Muscle layer of duodenum (tissue), 2 donors: Measurements from ENCODE around the gene TLCD5.

Experiments used
- H3K27ac ChIP-seq: one replicate; pipeline ENCODE4 v1.7.0; 2013; ENCODE audit warnings: mild to moderate bottlenecking, low read length
- H3K27me3 ChIP-seq: one replicate; pipeline ENCODE4 v1.7.0; 2013; ENCODE audit warnings: low read depth, mild to moderate bottlenecking, control low read depth, low read length
- H3K36me3 ChIP-seq, 2 donors: one replicate each; pipeline ENCODE4 v1.7.0; 2013; ENCODE audit warnings: low read length in 2 of 2, control low read depth in 1 of 2, mild to moderate bottlenecking in 1 of 2; ENCODE audit not compliant: insufficient read depth in 2 of 2, control insufficient read depth in 1 of 2
- H3K4me1 ChIP-seq, 2 donors: one replicate each; pipeline ENCODE4 v1.7.0; 2013; ENCODE audit warnings: low read length in 2 of 2, mild to moderate bottlenecking in 2 of 2, control low read depth in 1 of 2, moderate library complexity in 1 of 2; ENCODE audit not compliant: insufficient read depth in 2 of 2, control insufficient read depth in 1 of 2
- H3K4me3 ChIP-seq, 2 donors: one replicate each; pipeline ENCODE4 v1.7.0; 2013; ENCODE audit warnings: low read length in 2 of 2, low read depth in 1 of 2, mild to moderate bottlenecking in 1 of 2
- H3K9me3 ChIP-seq, 2 donors: one replicate each; pipeline ENCODE4 v1.7.0; 2013; ENCODE audit warnings: low read length in 2 of 2, control low read depth in 1 of 2, mild to moderate bottlenecking in 1 of 2; ENCODE audit not compliant: control insufficient read depth in 1 of 2
- donor health status: healthy.

TLCD5 gene

GRCh38 chr11:120358729-120359128 lies 33.6 kb downstream of the TLCD5 start:
- Histone ChIP-seq H3K4me3 (no peak overlapping the region), H3K9me3 (no peaks in the 10 kb centered on the region), H3K4me1 (peaks cover 4 to 22% of the 10 kb centered on the region in 2 donors), H3K27ac (no peak overlapping the region), H3K27me3 (no peaks in the 10 kb centered on the region), H3K36me3 (no peaks in the 10 kb centered on the region)

GRCh38 chr11:120363436-120363835 lies 38.3 kb downstream of the TLCD5 start:
- no peaks in the 10 kb centered on the region for H3K27me3 ChIP-seq
- H3K27ac ChIP-seq, result no peak overlapping the region
- H3K9me3 ChIP-seq, result no peaks in the 10 kb centered on the region
- H3K4me1 ChIP-seq, result peaks cover 0 to 18% of the 10 kb centered on the region in 2 donors
- H3K36me3 ChIP-seq, result no peaks in the 10 kb centered on the region
- no peak overlapping the region for H3K4me3 ChIP-seq

- H3K36me3 ChIP-seq, result no peaks in the 10 kb centered on the region
Observed at GRCh38 chr11:120365512-120365911, 40.4 kb downstream of the TLCD5 start.

GRCh38 chr11:120372296-120372695 lies 47.2 kb downstream of the TLCD5 start:
- Histone ChIP-seq H3K4me3 (no peak overlapping the region), H3K27ac (no peak overlapping the region), H3K9me3 (no peaks in the 10 kb centered on the region), H3K36me3 (no peaks in the 10 kb centered on the region), H3K4me1 (peaks cover 0 to 20% of the 10 kb centered on the region in 2 donors), H3K27me3 (no peaks in the 10 kb centered on the region)

More at GRCh38 chr11:120365512-120365911, 40.4 kb downstream of the TLCD5 start:
- H3K27ac ChIP-seq, result no peak overlapping the region
- H3K4me1 ChIP-seq, result peaks cover 0 to 18% of the 10 kb centered on the region in 2 donors
- no peaks in the 10 kb centered on the region for H3K9me3 ChIP-seq
- no peak overlapping the region for H3K4me3 ChIP-seq
- no peaks in the 10 kb centered on the region for H3K27me3 ChIP-seq

GRCh38 chr11:120375076-120375475 lies 50.0 kb downstream of the TLCD5 start:
- no peaks in the 10 kb centered on the region for H3K36me3 ChIP-seq
- peaks cover 0 to 23% of the 10 kb centered on the region in 2 donors for H3K4me1 ChIP-seq
- H3K4me3 ChIP-seq, result no peak overlapping the region
- no peak overlapping the region for H3K27ac ChIP-seq
- no peaks in the 10 kb centered on the region for H3K27me3 ChIP-seq
- H3K9me3 ChIP-seq, result peaks cover 0 to 3% of the 10 kb centered on the region in 2 donors

- Histone ChIP-seq H3K36me3 (no peaks in the 10 kb centered on the region), H3K27ac (no peak overlapping the region), H3K4me1 (peaks cover 0 to 30% of the 10 kb centered on the region in 2 donors), H3K27me3 (no peaks in the 10 kb centered on the region), H3K4me3 (no peak overlapping the region), H3K9me3 (peaks cover 0 to 3% of the 10 kb centered on the region in 2 donors)
Observed at GRCh38 chr11:120376547-120377182, 51.6 kb downstream of the TLCD5 start.

- no peak overlapping the region for H3K4me3 ChIP-seq
- no peaks in the 10 kb centered on the region for H3K27me3 ChIP-seq
- no peaks in the 10 kb centered on the region for H3K36me3 ChIP-seq
- H3K9me3 ChIP-seq, result peaks cover 0 to 3% of the 10 kb centered on the region in 2 donors
- H3K27ac ChIP-seq, result no peak overlapping the region
- peaks cover 0 to 35% of the 10 kb centered on the region in 2 donors for H3K4me1 ChIP-seq
Observed at GRCh38 chr11:120378474-120378873, 53.4 kb downstream of the TLCD5 start.

GRCh38 chr11:120381401-120381800 lies 56.3 kb downstream of the TLCD5 start:
- H3K4me1 ChIP-seq, result peaks cover 0 to 48% of the 10 kb centered on the region in 2 donors
- peaks cover 0 to 3% of the 10 kb centered on the region in 2 donors for H3K9me3 ChIP-seq
- H3K4me3 ChIP-seq, result no peak overlapping the region
- no peaks in the 10 kb centered on the region for H3K27me3 ChIP-seq
- H3K27ac ChIP-seq, result no peak overlapping the region
- no peaks in the 10 kb centered on the region for H3K36me3 ChIP-seq
